ENCODE measurements around the gene MC5R. TPM values are rescaled to one million over a fixed set of nuclear protein-coding genes. Genes with fewer than 3 reads are reported as not detected.

Gene MC5R
- total and polyA plus RNA-seq, 10 of the 15 experiments (the other 5 are each of a cell fraction or from before 2014, with no cell fraction given), result not detected

DNA sequence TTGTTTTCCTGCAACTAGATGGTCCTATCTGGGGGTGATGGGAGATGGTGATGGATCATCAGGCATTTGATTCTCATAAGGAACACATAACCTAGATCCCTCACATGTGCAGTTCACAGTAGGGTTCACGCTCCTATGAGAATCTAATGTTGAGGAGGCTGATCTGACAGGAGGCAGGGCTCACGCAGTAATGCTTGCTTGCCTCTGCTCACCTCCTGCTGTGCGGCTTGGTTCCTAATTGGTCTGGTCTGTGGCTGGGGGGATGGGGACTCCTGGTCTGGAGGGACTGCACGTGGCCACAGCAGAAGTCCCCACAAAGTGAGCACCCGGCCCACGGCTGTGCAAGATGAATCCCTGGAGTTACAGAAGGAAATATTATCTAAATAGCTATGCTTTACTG is 11.3 kb downstream of the MC5R start (continued):
- TF ChIP-seq, protein P1, sequence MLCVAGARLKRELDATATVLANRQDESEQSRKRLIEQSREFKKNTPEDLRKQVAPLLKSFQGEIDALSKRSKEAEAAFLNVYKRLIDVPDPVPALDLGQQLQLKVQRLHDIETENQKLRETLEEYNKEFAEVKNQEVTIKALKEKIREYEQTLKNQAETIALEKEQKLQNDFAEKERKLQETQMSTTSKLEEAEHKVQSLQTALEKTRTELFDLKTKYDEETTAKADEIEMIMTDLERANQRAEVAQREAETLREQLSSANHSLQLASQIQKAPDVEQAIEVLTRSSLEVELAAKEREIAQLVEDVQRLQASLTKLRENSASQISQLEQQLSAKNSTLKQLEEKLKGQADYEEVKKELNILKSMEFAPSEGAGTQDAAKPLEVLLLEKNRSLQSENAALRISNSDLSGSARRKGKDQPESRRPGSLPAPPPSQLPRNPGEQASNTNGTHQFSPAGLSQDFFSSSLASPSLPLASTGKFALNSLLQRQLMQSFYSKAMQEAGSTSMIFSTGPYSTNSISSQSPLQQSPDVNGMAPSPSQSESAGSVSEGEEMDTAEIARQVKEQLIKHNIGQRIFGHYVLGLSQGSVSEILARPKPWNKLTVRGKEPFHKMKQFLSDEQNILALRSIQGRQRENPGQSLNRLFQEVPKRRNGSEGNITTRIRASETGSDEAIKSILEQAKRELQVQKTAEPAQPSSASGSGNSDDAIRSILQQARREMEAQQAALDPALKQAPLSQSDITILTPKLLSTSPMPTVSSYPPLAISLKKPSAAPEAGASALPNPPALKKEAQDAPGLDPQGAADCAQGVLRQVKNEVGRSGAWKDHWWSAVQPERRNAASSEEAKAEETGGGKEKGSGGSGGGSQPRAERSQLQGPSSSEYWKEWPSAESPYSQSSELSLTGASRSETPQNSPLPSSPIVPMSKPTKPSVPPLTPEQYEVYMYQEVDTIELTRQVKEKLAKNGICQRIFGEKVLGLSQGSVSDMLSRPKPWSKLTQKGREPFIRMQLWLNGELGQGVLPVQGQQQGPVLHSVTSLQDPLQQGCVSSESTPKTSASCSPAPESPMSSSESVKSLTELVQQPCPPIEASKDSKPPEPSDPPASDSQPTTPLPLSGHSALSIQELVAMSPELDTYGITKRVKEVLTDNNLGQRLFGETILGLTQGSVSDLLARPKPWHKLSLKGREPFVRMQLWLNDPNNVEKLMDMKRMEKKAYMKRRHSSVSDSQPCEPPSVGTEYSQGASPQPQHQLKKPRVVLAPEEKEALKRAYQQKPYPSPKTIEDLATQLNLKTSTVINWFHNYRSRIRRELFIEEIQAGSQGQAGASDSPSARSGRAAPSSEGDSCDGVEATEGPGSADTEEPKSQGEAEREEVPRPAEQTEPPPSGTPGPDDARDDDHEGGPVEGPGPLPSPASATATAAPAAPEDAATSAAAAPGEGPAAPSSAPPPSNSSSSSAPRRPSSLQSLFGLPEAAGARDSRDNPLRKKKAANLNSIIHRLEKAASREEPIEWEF (IDR thresholded peaks at IDR 0.05; ENCODE audit: insufficient replicate concordance, low read depth, low read length), result no peak

DNA sequence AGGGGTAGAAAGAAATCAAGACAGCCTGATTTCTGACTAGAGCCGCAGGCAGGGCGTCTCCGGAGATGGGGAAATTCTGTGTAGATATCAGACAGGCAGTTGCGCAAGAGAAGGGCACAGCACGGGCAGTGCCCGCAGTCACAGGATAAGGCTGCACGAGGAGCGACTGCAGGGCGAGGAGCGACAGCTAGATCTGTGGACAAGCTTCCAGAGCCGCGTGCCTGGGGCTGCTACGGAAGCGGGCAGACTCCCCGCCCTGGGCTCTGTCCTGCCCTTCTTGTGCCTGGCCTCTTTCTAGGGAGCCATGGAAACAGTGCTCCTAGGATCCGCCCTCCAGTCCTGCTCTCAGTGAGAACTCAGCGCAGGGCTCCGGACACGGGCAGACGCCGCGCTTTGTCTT is 12.6 kb downstream of the MC5R start:
- no peaks in the 10 kb centered on the region for H3K79me2 ChIP-seq (ENCODE audit: control insufficient read depth, insufficient read depth, low read length)
- ATAC-seq (no peak), FAIRE-seq (no peak), DNase-seq (ENCODE audit: low read depth, low spot score) (no peak)
- no peaks in the 10 kb centered on the region for H4K20me1 ChIP-seq (ENCODE audit: control insufficient read depth, insufficient read depth)
- CTCF ChIA-PET, result no interaction called here
- in situ Hi-C loops (cut with MboI) (no loop called here), intact Hi-C loops (cut with micrococcal nuclease; ENCODE audit: unreplicated experiment) (no loop called here)
- H3K4me2 ChIP-seq (ENCODE audit: control insufficient read depth, insufficient read depth), result no peak overlapping the region
- H3K9ac ChIP-seq (ENCODE audit: control insufficient read depth, insufficient read depth, low read length), result no peak overlapping the region
- SMC1A ChIA-PET (ENCODE audit: uncharacterized antibody, unreplicated experiment), result no interaction called here
- no peaks in the 10 kb centered on the region for H3K27me3 ChIP-seq (replicated peaks in 1 of 2; ENCODE audit: control insufficient read depth in 2 of 2, insufficient read depth in 2 of 2, low read length in 1 of 2)
- H3K4me1 ChIP-seq (ENCODE audit: control insufficient read depth, insufficient read depth, low read length), result no peaks in the 10 kb centered on the region
- 84% methylated on average over 22 of the region's 22 CpGs for whole genome bisulfite sequencing (ENCODE audit: insufficient coverage, insufficient replicate concordance, low lambda C conversion rate, missing lambda C conversion rate)
- H3K9me3 ChIP-seq (replicated peaks; ENCODE audit: control insufficient read depth, insufficient read depth, low read length), result no peaks in the 10 kb centered on the region
- H3K36me3 ChIP-seq (ENCODE audit: control insufficient read depth in 2 of 2, insufficient read depth in 2 of 2, low read length in 1 of 2), result no peaks in the 10 kb centered on the region
- RAD21 ChIA-PET (ENCODE audit: unreplicated experiment), result no interaction called here
- H3K4me3 ChIP-seq, result no peak overlapping the region
- H2AFZ ChIP-seq (ENCODE audit: control insufficient read depth, low read depth, low read length), result no peak overlapping the region
- no TSS peak for BruUV-seq (replicated peaks)
- no peak overlapping the region for H3K27ac ChIP-seq (ENCODE audit: control insufficient read depth, insufficient read depth)
- POLR2A ChIA-PET, result no interaction called here
- TF ChIP-seq, protein P2, sequence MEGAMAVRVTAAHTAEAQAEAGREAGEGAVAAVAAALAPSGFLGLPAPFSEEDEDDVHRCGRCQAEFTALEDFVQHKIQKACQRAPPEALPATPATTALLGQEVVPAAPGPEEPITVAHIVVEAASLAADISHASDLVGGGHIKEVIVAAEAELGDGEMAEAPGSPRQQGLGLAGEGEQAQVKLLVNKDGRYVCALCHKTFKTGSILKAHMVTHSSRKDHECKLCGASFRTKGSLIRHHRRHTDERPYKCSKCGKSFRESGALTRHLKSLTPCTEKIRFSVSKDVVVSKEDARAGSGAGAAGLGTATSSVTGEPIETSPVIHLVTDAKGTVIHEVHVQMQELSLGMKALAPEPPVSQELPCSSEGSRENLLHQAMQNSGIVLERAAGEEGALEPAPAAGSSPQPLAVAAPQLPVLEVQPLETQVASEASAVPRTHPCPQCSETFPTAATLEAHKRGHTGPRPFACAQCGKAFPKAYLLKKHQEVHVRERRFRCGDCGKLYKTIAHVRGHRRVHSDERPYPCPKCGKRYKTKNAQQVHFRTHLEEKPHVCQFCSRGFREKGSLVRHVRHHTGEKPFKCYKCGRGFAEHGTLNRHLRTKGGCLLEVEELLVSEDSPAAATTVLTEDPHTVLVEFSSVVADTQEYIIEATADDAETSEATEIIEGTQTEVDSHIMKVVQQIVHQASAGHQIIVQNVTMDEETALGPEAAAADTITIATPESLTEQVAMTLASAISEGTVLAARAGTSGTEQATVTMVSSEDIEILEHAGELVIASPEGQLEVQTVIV (IDR thresholded peaks at IDR 0.05; ENCODE audit: borderline replicate concordance, partially characterized antibody), result no peak

All from GM12878 (cell line).